SU-DHL-6 (cell line): ENCODE measurements around the gene CCDC142.

Experiments
- EZH2phosphoT487 ChIP-seq: fragments of 200-600 bp; sonication (generic), shearing (Covaris generic); conservative IDR thresholded peaks from 2 replicates; pipeline ENCODE4 v1.6.1; 2018; ENCODE audit warnings: mild to moderate bottlenecking, antibody characterized with exemption, low read length, moderate library complexity, mixed read lengths
- TF ChIP-seq, protein P1 (sequence below): fragments of 200-600 bp; sonication (generic); IDR thresholded peaks from one replicate; pipeline ENCODE4 v1.5.1; 2017; ENCODE audit warnings: antibody characterized with exemption, mild to moderate bottlenecking, low read length, moderate library complexity; ENCODE audit not compliant: insufficient read depth, poor library complexity, severe bottlenecking

DNA sequence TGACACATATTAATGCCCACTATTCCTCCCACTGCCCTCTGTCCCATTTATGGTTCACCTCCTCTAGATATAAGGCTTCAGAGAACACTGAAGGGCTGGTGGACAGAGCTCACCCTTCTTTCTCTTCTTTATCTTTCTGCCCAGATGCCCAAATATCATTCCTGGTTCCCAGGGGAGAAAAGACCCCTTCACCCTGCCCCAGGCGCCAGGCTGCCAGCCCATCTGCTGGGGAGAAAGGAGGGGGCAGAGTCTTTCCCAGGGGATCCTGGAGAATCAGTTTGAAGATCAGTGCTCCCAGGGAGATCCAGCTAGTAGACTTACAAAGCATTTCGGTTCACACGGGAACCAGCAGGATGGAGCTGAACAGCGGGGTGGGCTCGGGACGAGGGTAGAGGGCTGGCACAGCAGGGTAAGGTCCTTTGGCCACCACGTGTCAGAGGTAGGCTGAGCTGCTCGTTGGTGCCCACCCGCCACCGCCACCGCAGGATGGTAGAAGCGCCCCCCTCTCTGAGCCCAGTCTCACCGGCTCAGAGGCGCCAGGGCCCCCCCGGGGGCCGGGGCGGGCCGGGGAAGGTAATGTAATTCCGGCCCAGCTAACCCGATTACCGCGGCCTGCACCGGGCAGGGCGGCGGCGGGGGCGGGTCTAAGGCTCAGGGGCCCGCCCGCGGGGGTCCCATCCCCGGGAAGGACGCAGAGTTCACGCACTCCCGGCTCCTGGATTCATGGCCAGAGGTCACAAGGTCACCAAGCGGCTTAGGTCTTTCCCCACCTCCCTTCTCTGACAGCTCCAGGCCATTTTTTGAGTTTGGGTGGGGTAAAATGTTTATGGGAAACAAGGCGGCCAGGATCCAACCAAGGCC, 30.2 kb upstream of the CCDC142 start:
- TF ChIP-seq EZH2phosphoT487 = no peak
- TF ChIP-seq, protein P1, sequence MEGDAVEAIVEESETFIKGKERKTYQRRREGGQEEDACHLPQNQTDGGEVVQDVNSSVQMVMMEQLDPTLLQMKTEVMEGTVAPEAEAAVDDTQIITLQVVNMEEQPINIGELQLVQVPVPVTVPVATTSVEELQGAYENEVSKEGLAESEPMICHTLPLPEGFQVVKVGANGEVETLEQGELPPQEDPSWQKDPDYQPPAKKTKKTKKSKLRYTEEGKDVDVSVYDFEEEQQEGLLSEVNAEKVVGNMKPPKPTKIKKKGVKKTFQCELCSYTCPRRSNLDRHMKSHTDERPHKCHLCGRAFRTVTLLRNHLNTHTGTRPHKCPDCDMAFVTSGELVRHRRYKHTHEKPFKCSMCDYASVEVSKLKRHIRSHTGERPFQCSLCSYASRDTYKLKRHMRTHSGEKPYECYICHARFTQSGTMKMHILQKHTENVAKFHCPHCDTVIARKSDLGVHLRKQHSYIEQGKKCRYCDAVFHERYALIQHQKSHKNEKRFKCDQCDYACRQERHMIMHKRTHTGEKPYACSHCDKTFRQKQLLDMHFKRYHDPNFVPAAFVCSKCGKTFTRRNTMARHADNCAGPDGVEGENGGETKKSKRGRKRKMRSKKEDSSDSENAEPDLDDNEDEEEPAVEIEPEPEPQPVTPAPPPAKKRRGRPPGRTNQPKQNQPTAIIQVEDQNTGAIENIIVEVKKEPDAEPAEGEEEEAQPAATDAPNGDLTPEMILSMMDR = no peak
